HL-60 (cell line): Measurements from ENCODE around the gene KRT74.

Experiments used
- CTCF ChIP-seq: IDR thresholded peaks from one replicate; pipeline ENCODE4 v1.5.1; 2011; ENCODE audit warnings: low read length, control low read depth, inconsistent platforms; ENCODE audit not compliant: insufficient read depth
- GABPA ChIP-seq: IDR thresholded peaks from 2 replicates; pipeline ENCODE4 v1.6.1; 2012; ENCODE audit warnings: low read depth
- POLR2AphosphoS5 ChIP-seq: IDR thresholded peaks from 2 replicates; pipeline ENCODE4 v1.6.1; 2012; ENCODE audit warnings: low read depth
- REST ChIP-seq: IDR thresholded peaks from 2 replicates; pipeline ENCODE4 v1.6.1; 2012; ENCODE audit warnings: low read depth; ENCODE audit not compliant: insufficient replicate concordance
- SPI1 ChIP-seq: IDR thresholded peaks from 2 replicates; pipeline ENCODE4 v1.6.1; 2012; ENCODE audit warnings: low read depth, mild to moderate bottlenecking, borderline replicate concordance

- no peak for TF ChIP-seq CTCF
- TF ChIP-seq POLR2AphosphoS5: no peak
- TF ChIP-seq REST: no peak
- no peak for TF ChIP-seq GABPA
- no peak for TF ChIP-seq SPI1
Observed at GRCh38 chr12:52529846-52530245, 43.8 kb downstream of the KRT74 start.
